Heart left ventricle (tissue), 16 donors: ENCODE measurements around the gene LRP1B. TPM values are rescaled to one million over a fixed set of nuclear protein-coding genes. Genes with fewer than 3 reads are reported as not detected.

Experiments used
- ATAC-seq, 4 donors: fragments of 200-7000 bp; cut with Tn5 transposase; one replicate each; pipeline ENCODE4 v1.9.1; 2020 to 2022; ENCODE audit warnings: moderate library complexity in 4 of 4, mild to moderate bottlenecking in 3 of 4, moderate number of reproducible peaks in 1 of 4
- DNase-seq, 5 donors: peaks; one replicate each; pipeline ENCODE4 v3.0.0-alpha.2; 2020
- H3K27ac ChIP-seq, 12 donors: fragments of 200-600 bp; sonication (generic) in 4 of 12; one replicate each; pipeline versions ENCODE4 v1.5.0 to v1.8.0; 2016 to 2022; ENCODE audit warnings: mild to moderate bottlenecking in 2 of 12
- H3K27me3 ChIP-seq, 9 donors: fragments of 200-600 bp; sonication (generic) in 2 of 9; one replicate each; pipeline versions ENCODE4 v1.5.1 to v1.8.0; 2016 to 2022; ENCODE audit warnings: mild to moderate bottlenecking in 3 of 9
- H3K36me3 ChIP-seq, 9 donors: fragments of 200-600 bp; sonication (generic) in 2 of 9; one replicate each; pipeline versions ENCODE4 v1.5.0 to v1.8.0; 2018 to 2022; ENCODE audit warnings: mild to moderate bottlenecking in 2 of 9
- H3K4me1 ChIP-seq, 12 donors: fragments of 200-600 bp; sonication (generic) in 4 of 12; one replicate each; pipeline versions ENCODE4 v1.5.0 to v1.8.0; 2016 to 2022; ENCODE audit warnings: mild to moderate bottlenecking in 3 of 12
- H3K4me3 ChIP-seq, 12 donors: fragments of 200-600 bp; sonication (generic) in 4 of 12; one replicate each; pipeline versions ENCODE4 v1.5.0 to v1.8.0; 2017 to 2022; ENCODE audit warnings: mild to moderate bottlenecking in 9 of 12, moderate library complexity in 4 of 12
- H3K9me3 ChIP-seq, 12 donors: fragments of 200-600 bp; sonication (generic) in 4 of 12; one replicate each; pipeline versions ENCODE4 v1.5.0 to v1.8.0; 2016 to 2022; ENCODE audit warnings: mild to moderate bottlenecking in 1 of 12
- CTCF ChIP-seq, 12 donors: fragments of 200-600 bp; sonication (generic) in 4 of 12; IDR thresholded peaks; one replicate each; pipeline versions ENCODE4 v1.5.0 to v1.8.0; 2018 to 2022; ENCODE audit warnings: antibody characterized with exemption in 12 of 12, mild to moderate bottlenecking in 5 of 12
- POLR2A ChIP-seq, 2 donors: fragments of 450-650 bp; IDR thresholded peaks; one replicate each; pipeline ENCODE4 v1.6.1; 2017; ENCODE audit warnings: antibody characterized with exemption in 2 of 2, mild to moderate bottlenecking in 2 of 2, moderate library complexity in 2 of 2
- WGBS, 4 donors: extraction: QIAGEN DNeasy Blood & Tissue Kit in 2 of 4; methylation state at CpG; one replicate each; pipeline versions ENCODE4 v1.1.5 to v1.1.7; 2013 to 2018; 5-methylcytosine and 5-hydroxymethylcytosine counted together
- intact Hi-C, 10 donors: fragments of 100-400 bp; cut with DNase I; formaldehyde crosslinking; loops; one replicate each; pipeline versions ENCODE4 v1.11.1 to v1.14.2; 2022
- polyA plus RNA-seq, 2 donors: library from polyadenylated mRNA; stranded (reverse); fragments of 200-250 nt; gene quantifications; one replicate each; pipeline ENCODE4 v1.2.3, GENCODE V29; 2013
- total RNA-seq, 9 donors: library from RNA; depleted of rRNA in 2 of 9; stranded (reverse); fragments of >200 nt in 2 of 9; fragmentation: NEBNext Ultra II Directional in 3 of 9; extraction: Animal tissue kit (Norgen Biotek cat#: 25700) in 3 of 9; gene quantifications; one replicate each; pipeline versions ENCODE4 v1.1.0 to v1.2.4, GENCODE V29; 2016 to 2023
- donor health status: ischemic (EF 13 %, LVEDD 7.1; RV severe dilation, severe dysfunction).
- donor health status: healthy with polysubstance abuse.
- donor health status: DM: no; HTN: yes; CAD: no.
- donor health status: DM: no; HTN: no; CAD: no.
- donor health status: ischemic (EF 25% LVEDD 6.9; RV normal size, moderate dysfunction).
- donor health status: ischemic (EF 25% LVEDD 5.7; RV mildly dilated, moderate dysfunction).
- donor health status: healthy.
- donor health status: DM: yes; HTN: yes; CAD: no.
- donor health status: ischemic (EF 35%, LVEDD 5.7; RV mildly dilated, moderate dysfunction).
- donor health status: nonischemic (EF 11% LVEDD 7.7; RV severe dilation, severe dysfunction).
- donor health status: DM: yes; HTN: yes; CAD: no.
- donor health status: PGD.
- donor health status: ischemic (EF 29% LVEDD 5.4; RV normal size, mild dysfunction).
- donor health status: nonischemic (EF 23%, LVEDD 6.1; RV moderate dilation, normal function).

Gene LRP1B
- total and polyA plus RNA-seq, 11 donors = 0.01 to 0.19 (median 0.11) TPM; not detected in 2

- Histone ChIP-seq H3K27ac (no peak overlapping the region), H3K27me3 (peaks cover 0 to 5% (median 0%) of the 10 kb centered on the region in 9 donors), H3K36me3 (no peaks in the 10 kb centered on the region), H3K4me1 (no peaks in the 10 kb centered on the region), H3K4me3 (no peak overlapping the region), H3K9me3 (no peaks in the 10 kb centered on the region)
- intact Hi-C loops = no loop called here
- DNase-seq = no peak
- WGBS, 4 donors = 61 to 70% (median 66%) methylated on average over 1 of the region's 1 CpG
- ATAC-seq = no peak
- TF ChIP-seq POLR2A (IDR thresholded peaks at IDR 0.05) (no peak), CTCF (IDR thresholded peaks at IDR 0.05) (no peak)
Observed at GRCh38 chr2:142153601-142154000, 22.8 kb upstream of the LRP1B start.

GRCh38 chr2:142150453-142150852 is 19.6 kb upstream of the LRP1B start:
- H3K4me1 ChIP-seq = no peaks in the 10 kb centered on the region
- WGBS, 4 donors = 71 to 87% (median 81%) methylated on average over 1 of the region's 1 CpG
- TF ChIP-seq POLR2A (IDR thresholded peaks at IDR 0.05) = no peak
- TF ChIP-seq CTCF (IDR thresholded peaks at IDR 0.05) = no peak

GRCh38 chr2:142144547-142144946 is 13.7 kb upstream of the LRP1B start:
- no peak for DNase-seq
- H3K27me3 ChIP-seq = peaks cover 0 to 9% (median 0%) of the 10 kb centered on the region in 9 donors
- no peak for ATAC-seq

More at GRCh38 chr2:142150453-142150852, 19.6 kb upstream of the LRP1B start:
- Histone ChIP-seq H3K27me3 (no peaks in the 10 kb centered on the region), H3K36me3 (no peaks in the 10 kb centered on the region), H3K9me3 (no peaks in the 10 kb centered on the region), H3K4me3 (no peak overlapping the region), H3K27ac (no peak overlapping the region)
- ATAC-seq (no peak), DNase-seq (no peak)
- intact Hi-C loops = no loop called here

GRCh38 chr2:142142595-142142994 is 11.8 kb upstream of the LRP1B start:
- Histone ChIP-seq H3K27me3 (peaks cover 0 to 17% (median 0%) of the 10 kb centered on the region in 9 donors), H3K36me3 (no peaks in the 10 kb centered on the region), H3K4me1 (no peaks in the 10 kb centered on the region), H3K4me3 (no peak overlapping the region), H3K9me3 (no peaks in the 10 kb centered on the region), H3K27ac (no peak overlapping the region)
- DNase-seq (no peak), ATAC-seq (no peak)
- intact Hi-C loops = no loop called here
- TF ChIP-seq POLR2A (IDR thresholded peaks at IDR 0.05) (no peak), CTCF (IDR thresholded peaks at IDR 0.05) (no peak)
- WGBS, 4 donors = 76 to 90% (median 79%) methylated on average over 3 of the region's 3 CpGs

More at GRCh38 chr2:142144547-142144946, 13.7 kb upstream of the LRP1B start:
- Histone ChIP-seq H3K4me1 (no peaks in the 10 kb centered on the region), H3K27ac (no peak overlapping the region), H3K36me3 (no peaks in the 10 kb centered on the region), H3K9me3 (no peaks in the 10 kb centered on the region), H3K4me3 (no peak overlapping the region)
- TF ChIP-seq POLR2A (IDR thresholded peaks at IDR 0.05) = no peak
- TF ChIP-seq CTCF (IDR thresholded peaks at IDR 0.05) = no peak
- intact Hi-C loops = no loop called here
- WGBS, 4 donors = 48 to 59% (median 54%) methylated on average over 2 of the region's 2 CpGs
